ENCODE results near the gene E2F3. TPM values are rescaled to one million over a fixed set of nuclear protein-coding genes. Genes with fewer than 3 reads are reported as not detected.

The E2F3 gene
- total RNA-seq, 1 experiment from 2014 or later, result 15.4 TPM

- no peak overlapping the region for H3K4me3 ChIP-seq (ENCODE audit: low read depth, low read length)
- CTCF ChIA-PET, result no interaction called here
- intact Hi-C loops (cut with micrococcal nuclease; ENCODE audit: unreplicated experiment), result no loop called here
These were observed 13.6 kb downstream of the E2F3 start for GRCh38 chr6:20415304-20415703.

GRCh38 chr6:20415712-20416454 lies 14.2 kb downstream of the E2F3 start:
- ChIA-PET CTCF (no interaction called here), POLR2A (no interaction called here)
- Mint-ChIP-seq H3K4me1 (ENCODE audit: low read depth, unreplicated experiment) (peaks cover 14% of the 10 kb centered on the region), H3K27me3 (ENCODE audit: insufficient read depth, unreplicated experiment) (no peaks in the 10 kb centered on the region), H3K4me3 (ENCODE audit: unreplicated experiment) (no peak overlapping the region), H3K36me3 (ENCODE audit: insufficient read depth, unreplicated experiment) (peaks cover 12% of the 10 kb centered on the region), H3K27ac (ENCODE audit: unreplicated experiment) (no peak overlapping the region), H3K9me3 (ENCODE audit: unreplicated experiment) (no peaks in the 10 kb centered on the region)
- Histone ChIP-seq H3K4me1 (no peaks in the 10 kb centered on the region), H3K27me3 (replicated peaks; ENCODE audit: control insufficient read depth, insufficient read depth, low read length) (no peaks in the 10 kb centered on the region), H3K4me3 (ENCODE audit: low read depth, low read length) (no peak overlapping the region), H3K36me3 (ENCODE audit: control insufficient read depth, insufficient read depth, low read length) (peaks cover 1% of the 10 kb centered on the region; the same call in 1 of the 2 replicates), H3K9me3 (no peaks in the 10 kb centered on the region)
- TF ChIP-seq CTCF (IDR thresholded peaks at IDR 0.05; ENCODE audit: insufficient read depth in 1 of 2, low read depth in 1 of 2, low read length in 1 of 2, severe bottlenecking in 1 of 2, unreplicated experiment in 1 of 2), result no peak
- no TSS peak for BruUV-seq (replicated peaks)
- DNase-seq, result no peak
- intact Hi-C loops (cut with micrococcal nuclease; ENCODE audit: unreplicated experiment), result no loop called here

More at GRCh38 chr6:20415304-20415703, 13.6 kb downstream of the E2F3 start:
- no peak for DNase-seq
- no TSS peak for BruUV-seq (replicated peaks)
- Histone ChIP-seq H3K36me3 (ENCODE audit: control insufficient read depth, insufficient read depth, low read length) (peaks cover 1% of the 10 kb centered on the region; the same call in 1 of the 2 replicates), H3K27me3 (replicated peaks; ENCODE audit: control insufficient read depth, insufficient read depth, low read length) (no peaks in the 10 kb centered on the region), H3K9me3 (no peaks in the 10 kb centered on the region), H3K4me1 (no peaks in the 10 kb centered on the region)
- POLR2A ChIA-PET, result no interaction called here
- no peak overlapping the region for H3K27ac Mint-ChIP-seq (ENCODE audit: unreplicated experiment)
- no peak overlapping the region for H3K4me3 Mint-ChIP-seq (ENCODE audit: unreplicated experiment)
- H3K27me3 Mint-ChIP-seq (ENCODE audit: insufficient read depth, unreplicated experiment), result no peaks in the 10 kb centered on the region
- TF ChIP-seq CTCF (IDR thresholded peaks at IDR 0.05; ENCODE audit: insufficient read depth in 1 of 2, low read depth in 1 of 2, low read length in 1 of 2, severe bottlenecking in 1 of 2, unreplicated experiment in 1 of 2), result no peak
- H3K36me3 Mint-ChIP-seq (ENCODE audit: insufficient read depth, unreplicated experiment), result peaks cover 12% of the 10 kb centered on the region
- peaks cover 14% of the 10 kb centered on the region for H3K4me1 Mint-ChIP-seq (ENCODE audit: low read depth, unreplicated experiment)
- no peaks in the 10 kb centered on the region for H3K9me3 Mint-ChIP-seq (ENCODE audit: unreplicated experiment)

- TF ChIP-seq CTCF (IDR thresholded peaks at IDR 0.05; ENCODE audit: insufficient read depth in 1 of 2, low read depth in 1 of 2, low read length in 1 of 2, severe bottlenecking in 1 of 2, unreplicated experiment in 1 of 2), result no peak
- Mint-ChIP-seq H3K36me3 (ENCODE audit: insufficient read depth, unreplicated experiment) (peaks cover 12% of the 10 kb centered on the region), H3K27ac (ENCODE audit: unreplicated experiment) (no peak overlapping the region), H3K4me3 (ENCODE audit: unreplicated experiment) (no peak overlapping the region), H3K4me1 (ENCODE audit: low read depth, unreplicated experiment) (peaks cover 9% of the 10 kb centered on the region), H3K9me3 (ENCODE audit: unreplicated experiment) (no peaks in the 10 kb centered on the region), H3K27me3 (ENCODE audit: insufficient read depth, unreplicated experiment) (no peaks in the 10 kb centered on the region)
- intact Hi-C loops (cut with micrococcal nuclease; ENCODE audit: unreplicated experiment), result no loop called here
- BruUV-seq (replicated peaks), result no TSS peak
- Histone ChIP-seq H3K27me3 (replicated peaks; ENCODE audit: control insufficient read depth, insufficient read depth, low read length) (no peaks in the 10 kb centered on the region), H3K4me3 (ENCODE audit: low read depth, low read length) (no peak overlapping the region), H3K9me3 (no peaks in the 10 kb centered on the region), H3K4me1 (no peaks in the 10 kb centered on the region), H3K36me3 (ENCODE audit: control insufficient read depth, insufficient read depth, low read length) (peaks cover 1% of the 10 kb centered on the region; the same call in 1 of the 2 replicates)
- CTCF ChIA-PET, result interaction anchor here (0.9 kb wide), 1 partner anchor 12 kb away, joined by 3 read pairs; no protein-coding TSS in a partner anchor
- no peak for DNase-seq
- POLR2A ChIA-PET, result no interaction called here
These were observed 15.1 kb downstream of the E2F3 start for GRCh38 chr6:20416567-20417345.

Data from Caco-2 (cell line).